ENCODE results near the gene CALCB. TPM values are rescaled to one million over a fixed set of nuclear protein-coding genes. Genes with fewer than 3 reads are reported as not detected.

CALCB gene
- polyA plus RNA-seq, 1 donor from 2014 or later, result not detected

DNA sequence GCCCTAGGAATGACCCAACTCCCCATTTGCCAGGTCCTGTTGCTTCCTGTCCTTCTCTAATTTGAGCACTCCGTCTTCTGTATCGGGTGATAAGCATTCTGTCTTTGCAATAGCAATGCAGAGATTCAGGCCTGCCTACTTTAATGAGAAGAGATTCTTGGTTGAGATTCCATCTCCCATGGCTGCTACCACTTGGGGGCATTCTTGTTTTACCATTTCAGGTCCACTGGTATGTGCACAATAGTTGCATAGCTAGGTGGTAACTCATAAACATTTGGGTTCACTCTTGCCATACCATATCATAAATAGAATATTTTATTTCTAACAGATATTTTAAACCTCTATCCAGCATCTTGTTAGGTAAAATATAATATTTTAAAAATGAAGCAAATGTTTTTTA, 34.4 kb upstream of the CALCB start:
- no peaks in the 10 kb centered on the region for H3K79me2 ChIP-seq (replicated peaks; ENCODE audit: insufficient read depth, low read length)
- TF ChIP-seq MXI1 (conservative IDR thresholded peaks at IDR 0.05; ENCODE audit: poor library complexity, severe bottlenecking), result no peak
- no peak for TF ChIP-seq POLR2AphosphoS5 (IDR thresholded peaks at IDR 0.05)
- TF ChIP-seq EP300 (conservative IDR thresholded peaks at IDR 0.05; ENCODE audit: poor library complexity, severe bottlenecking), result no peak
- TF ChIP-seq EZH2 (IDR thresholded peaks at IDR 0.05; ENCODE audit: borderline replicate concordance, insufficient read depth, low read length, poor library complexity, severe bottlenecking), result no peak
- TF ChIP-seq TAF1 (IDR thresholded peaks at IDR 0.05; ENCODE audit: low read depth), result no peak
- no peak for TF ChIP-seq RAD21 (conservative IDR thresholded peaks at IDR 0.05)
- no peaks in the 10 kb centered on the region for H3K9me2 ChIP-seq (ENCODE audit: insufficient read depth, low read length)
- H3F3A ChIP-seq (ENCODE audit: insufficient read depth, low read length, poor library complexity, severe bottlenecking), result no peaks in the 10 kb centered on the region
- no peak overlapping the region for H3K27ac ChIP-seq (ENCODE audit: low read length)
- H3K9ac ChIP-seq (ENCODE audit: low read length), result no peak overlapping the region
- no peak overlapping the region for H3K4me2 ChIP-seq (ENCODE audit: low read length)
- no peaks in the 10 kb centered on the region for H3K9me3 ChIP-seq (ENCODE audit: low read length)
- no peak overlapping the region for H3K4me3 ChIP-seq (ENCODE audit: low read length)
- H3K27me3 ChIP-seq (ENCODE audit: insufficient read depth, low read depth, low read length), result no peaks in the 10 kb centered on the region
- no peaks in the 10 kb centered on the region for H4K20me1 ChIP-seq (ENCODE audit: insufficient read depth)
- no peak overlapping the region for H2AFZ ChIP-seq (ENCODE audit: low read depth, low read length)
- H3K36me3 ChIP-seq (ENCODE audit: insufficient read depth, low read length), result no peaks in the 10 kb centered on the region

DNA sequence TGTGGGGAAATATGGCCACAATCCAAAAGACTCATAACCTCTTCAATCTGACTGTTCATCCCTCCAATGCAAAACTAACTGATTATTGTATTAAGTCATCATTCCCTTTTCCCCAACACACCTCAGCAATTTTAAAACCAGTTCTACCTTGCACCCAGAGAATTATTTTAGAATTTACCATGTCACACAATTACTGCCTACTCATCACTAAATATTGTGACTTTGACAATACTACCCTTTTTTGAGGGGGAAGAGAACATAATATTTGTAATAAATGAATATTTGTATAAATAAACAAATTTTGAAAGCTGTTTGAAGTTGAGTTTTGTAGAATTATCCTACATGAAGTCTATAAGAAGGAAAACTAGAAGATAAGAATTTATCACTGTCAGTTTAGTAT, 28.2 kb upstream of the CALCB start:
- Histone ChIP-seq H3K9ac (ENCODE audit: low read length) (no peak overlapping the region), H3K27ac (ENCODE audit: low read length) (no peak overlapping the region), H3K79me2 (replicated peaks; ENCODE audit: insufficient read depth, low read length) (no peaks in the 10 kb centered on the region), H3K4me3 (ENCODE audit: low read length) (no peak overlapping the region), H3K36me3 (ENCODE audit: insufficient read depth, low read length) (no peaks in the 10 kb centered on the region), H2AFZ (ENCODE audit: low read depth, low read length) (no peak overlapping the region), H3K27me3 (ENCODE audit: insufficient read depth, low read depth, low read length) (no peaks in the 10 kb centered on the region), H3K4me2 (ENCODE audit: low read length) (no peak overlapping the region), H3K9me3 (ENCODE audit: low read length) (no peaks in the 10 kb centered on the region), H4K20me1 (ENCODE audit: insufficient read depth) (no peaks in the 10 kb centered on the region), H3K9me2 (ENCODE audit: insufficient read depth, low read length) (no peaks in the 10 kb centered on the region), H3F3A (ENCODE audit: insufficient read depth, low read length, poor library complexity, severe bottlenecking) (no peaks in the 10 kb centered on the region)
- TF ChIP-seq, protein P1, sequence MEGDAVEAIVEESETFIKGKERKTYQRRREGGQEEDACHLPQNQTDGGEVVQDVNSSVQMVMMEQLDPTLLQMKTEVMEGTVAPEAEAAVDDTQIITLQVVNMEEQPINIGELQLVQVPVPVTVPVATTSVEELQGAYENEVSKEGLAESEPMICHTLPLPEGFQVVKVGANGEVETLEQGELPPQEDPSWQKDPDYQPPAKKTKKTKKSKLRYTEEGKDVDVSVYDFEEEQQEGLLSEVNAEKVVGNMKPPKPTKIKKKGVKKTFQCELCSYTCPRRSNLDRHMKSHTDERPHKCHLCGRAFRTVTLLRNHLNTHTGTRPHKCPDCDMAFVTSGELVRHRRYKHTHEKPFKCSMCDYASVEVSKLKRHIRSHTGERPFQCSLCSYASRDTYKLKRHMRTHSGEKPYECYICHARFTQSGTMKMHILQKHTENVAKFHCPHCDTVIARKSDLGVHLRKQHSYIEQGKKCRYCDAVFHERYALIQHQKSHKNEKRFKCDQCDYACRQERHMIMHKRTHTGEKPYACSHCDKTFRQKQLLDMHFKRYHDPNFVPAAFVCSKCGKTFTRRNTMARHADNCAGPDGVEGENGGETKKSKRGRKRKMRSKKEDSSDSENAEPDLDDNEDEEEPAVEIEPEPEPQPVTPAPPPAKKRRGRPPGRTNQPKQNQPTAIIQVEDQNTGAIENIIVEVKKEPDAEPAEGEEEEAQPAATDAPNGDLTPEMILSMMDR (IDR thresholded peaks at IDR 0.05; ENCODE audit: poor library complexity, severe bottlenecking), result no peak
- TF ChIP-seq, protein P2, sequence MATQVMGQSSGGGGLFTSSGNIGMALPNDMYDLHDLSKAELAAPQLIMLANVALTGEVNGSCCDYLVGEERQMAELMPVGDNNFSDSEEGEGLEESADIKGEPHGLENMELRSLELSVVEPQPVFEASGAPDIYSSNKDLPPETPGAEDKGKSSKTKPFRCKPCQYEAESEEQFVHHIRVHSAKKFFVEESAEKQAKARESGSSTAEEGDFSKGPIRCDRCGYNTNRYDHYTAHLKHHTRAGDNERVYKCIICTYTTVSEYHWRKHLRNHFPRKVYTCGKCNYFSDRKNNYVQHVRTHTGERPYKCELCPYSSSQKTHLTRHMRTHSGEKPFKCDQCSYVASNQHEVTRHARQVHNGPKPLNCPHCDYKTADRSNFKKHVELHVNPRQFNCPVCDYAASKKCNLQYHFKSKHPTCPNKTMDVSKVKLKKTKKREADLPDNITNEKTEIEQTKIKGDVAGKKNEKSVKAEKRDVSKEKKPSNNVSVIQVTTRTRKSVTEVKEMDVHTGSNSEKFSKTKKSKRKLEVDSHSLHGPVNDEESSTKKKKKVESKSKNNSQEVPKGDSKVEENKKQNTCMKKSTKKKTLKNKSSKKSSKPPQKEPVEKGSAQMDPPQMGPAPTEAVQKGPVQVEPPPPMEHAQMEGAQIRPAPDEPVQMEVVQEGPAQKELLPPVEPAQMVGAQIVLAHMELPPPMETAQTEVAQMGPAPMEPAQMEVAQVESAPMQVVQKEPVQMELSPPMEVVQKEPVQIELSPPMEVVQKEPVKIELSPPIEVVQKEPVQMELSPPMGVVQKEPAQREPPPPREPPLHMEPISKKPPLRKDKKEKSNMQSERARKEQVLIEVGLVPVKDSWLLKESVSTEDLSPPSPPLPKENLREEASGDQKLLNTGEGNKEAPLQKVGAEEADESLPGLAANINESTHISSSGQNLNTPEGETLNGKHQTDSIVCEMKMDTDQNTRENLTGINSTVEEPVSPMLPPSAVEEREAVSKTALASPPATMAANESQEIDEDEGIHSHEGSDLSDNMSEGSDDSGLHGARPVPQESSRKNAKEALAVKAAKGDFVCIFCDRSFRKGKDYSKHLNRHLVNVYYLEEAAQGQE (IDR thresholded peaks at IDR 0.05; ENCODE audit: borderline replicate concordance), result no peak
- TF ChIP-seq TAF1 (IDR thresholded peaks at IDR 0.05; ENCODE audit: low read depth) (no peak), MXI1 (conservative IDR thresholded peaks at IDR 0.05; ENCODE audit: poor library complexity, severe bottlenecking) (no peak), SMC3 (conservative IDR thresholded peaks at IDR 0.05; ENCODE audit: poor library complexity) (no peak), POLR2AphosphoS5 (IDR thresholded peaks at IDR 0.05) (no peak), EZH2 (IDR thresholded peaks at IDR 0.05; ENCODE audit: borderline replicate concordance, insufficient read depth, low read length, poor library complexity, severe bottlenecking) (no peak), RAD21 (conservative IDR thresholded peaks at IDR 0.05) (no peak), EP300 (conservative IDR thresholded peaks at IDR 0.05; ENCODE audit: poor library complexity, severe bottlenecking) (no peak)

Data from neural cell (in vitro differentiated cells).